B cell (primary cell): ENCODE measurements around the gene MBTPS1.

Experiments
- CTCF ChIP-seq: fragments of 200-600 bp; IDR thresholded peaks from one replicate; pipeline ENCODE4 v1.8.0; 2022; ENCODE audit warnings: antibody characterized with exemption, mild to moderate bottlenecking
- EZH2 ChIP-seq: IDR thresholded peaks from 2 replicates; pipeline ENCODE4 v1.6.1; 2012; ENCODE audit warnings: borderline replicate concordance, low read depth, mild to moderate bottlenecking, moderate library complexity, low read length; ENCODE audit not compliant: insufficient read depth, poor library complexity, severe bottlenecking

DNA sequence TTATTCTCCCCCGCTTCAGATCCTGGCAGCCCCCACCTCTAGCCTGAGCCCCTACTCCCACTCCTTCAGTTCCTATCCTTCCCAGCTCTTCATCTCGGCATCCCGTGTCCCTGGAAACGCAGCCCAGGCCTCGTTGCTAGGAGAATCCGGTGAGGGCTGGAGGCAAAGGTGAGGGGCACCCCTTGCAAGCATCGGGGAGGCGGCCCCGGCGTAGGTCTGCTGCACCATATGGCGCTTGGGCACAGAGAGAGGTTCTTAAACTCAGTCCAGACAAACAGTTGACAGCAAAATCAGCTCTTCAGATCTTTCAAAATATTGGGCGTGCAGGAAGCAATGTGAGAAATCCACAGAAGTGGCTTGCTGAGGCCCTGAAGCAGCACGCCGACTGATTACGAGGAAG, 89.1 kb downstream of the MBTPS1 start:
- TF ChIP-seq CTCF = no peak
- TF ChIP-seq EZH2 = no peak
